GM23248 (cell line): ENCODE measurements around the gene DVL3.

Experiments
- EZH2 ChIP-seq: fragments of 200-600 bp; sonication (generic); IDR thresholded peaks from 2 replicates; pipeline ENCODE4 v1.6.1; 2018; ENCODE audit warnings: antibody characterized with exemption, mild to moderate bottlenecking; ENCODE audit not compliant: insufficient read depth, poor library complexity, severe bottlenecking
- EZH2phosphoT487 ChIP-seq: fragments of 200-600 bp; sonication (generic); IDR thresholded peaks from 2 replicates; pipeline ENCODE4 v1.6.1; 2018; ENCODE audit warnings: antibody characterized with exemption, moderate library complexity, mild to moderate bottlenecking, low read depth; ENCODE audit not compliant: insufficient read depth

DNA sequence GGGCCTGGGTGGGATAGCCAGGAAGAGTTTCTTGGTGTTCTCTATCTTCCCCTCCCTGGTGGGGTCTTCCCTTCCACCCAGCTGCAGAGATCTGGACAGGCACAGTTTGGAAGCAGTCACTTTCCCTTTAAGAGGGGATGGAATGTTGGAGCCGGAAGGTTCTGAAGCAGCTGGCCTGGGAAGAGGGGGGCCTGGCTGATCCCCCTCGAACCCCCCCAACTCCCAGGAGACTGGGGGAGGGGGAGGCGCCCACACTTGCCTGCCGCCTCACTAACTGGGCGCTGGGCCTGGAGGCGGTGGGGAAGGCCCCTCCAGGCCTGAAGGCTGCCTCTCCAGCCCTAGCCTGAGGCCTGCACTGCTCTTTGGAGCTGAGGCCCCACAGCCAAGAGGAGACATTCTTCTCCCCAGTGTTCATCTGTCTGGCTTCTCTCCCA, 1.4 kb downstream of the DVL3 start:
- TF ChIP-seq EZH2 (no peak), EZH2phosphoT487 (no peak)
